Spinal cord (tissue), 10 donors: ENCODE results near the gene HOXC5. TPM values are rescaled to one million over a fixed set of nuclear protein-coding genes. Genes with fewer than 3 reads are reported as not detected.

Experiments
- DNase-seq, 6 donors: peaks; one replicate each; pipeline versions ENCODE4 v3.0.0 to v3.0.0-alpha.2; 2013 to 2015; ENCODE audit warnings: low spot score in 6 of 6, low read depth in 4 of 6
- H3K27ac ChIP-seq: one replicate; pipeline ENCODE4 v1.5.1; 2013; ENCODE audit warnings: low read depth, low read length, control low read depth
- H3K27me3 ChIP-seq: one replicate; pipeline ENCODE4 v1.6.1; 2013; ENCODE audit warnings: low read length; ENCODE audit not compliant: control insufficient read depth, insufficient read depth
- H3K36me3 ChIP-seq: one replicate; pipeline ENCODE4 v1.6.1; 2013; ENCODE audit warnings: low read length; ENCODE audit not compliant: control insufficient read depth, insufficient read depth
- H3K4me1 ChIP-seq: one replicate; pipeline ENCODE4 v1.6.1; 2013; ENCODE audit warnings: low read length; ENCODE audit not compliant: control insufficient read depth, insufficient read depth
- H3K4me3 ChIP-seq: one replicate; pipeline ENCODE4 v1.5.1; 2013; ENCODE audit warnings: low read depth, low read length, control low read depth
- H3K9me3 ChIP-seq: one replicate; pipeline ENCODE4 v1.6.1; 2013; ENCODE audit warnings: low read length; ENCODE audit not compliant: control insufficient read depth, insufficient read depth
- WGBS: methylation state at CpG from one replicate; pipeline ENCODE4 v1.1.5; 2013; ENCODE audit warnings: missing lambda C conversion rate; ENCODE audit not compliant: insufficient coverage; 5-methylcytosine and 5-hydroxymethylcytosine counted together
- polyA plus RNA-seq, 2 donors: library from polyadenylated mRNA; unstranded; fragments of 120-200 nt; gene quantifications; one replicate each; pipeline ENCODE4 v1.2.1, GENCODE V29; 2013; ENCODE audit not compliant: insufficient read length in 2 of 2
- total RNA-seq, 2 donors: library from RNA; depleted of rRNA in 1 of 2; stranded (reverse); fragments of 120-200 nt in 1 of 2; fragments of >200 nt in 1 of 2; gene quantifications; one replicate each; pipeline versions ENCODE4 v1.2.3 to v1.2.4, GENCODE V29; 2013 to 2014
- donor health status: healthy.

Gene HOXC5
- total and polyA plus RNA-seq, 4 donors: 2.4 to 16.3 (median 8.1) TPM

DNA sequence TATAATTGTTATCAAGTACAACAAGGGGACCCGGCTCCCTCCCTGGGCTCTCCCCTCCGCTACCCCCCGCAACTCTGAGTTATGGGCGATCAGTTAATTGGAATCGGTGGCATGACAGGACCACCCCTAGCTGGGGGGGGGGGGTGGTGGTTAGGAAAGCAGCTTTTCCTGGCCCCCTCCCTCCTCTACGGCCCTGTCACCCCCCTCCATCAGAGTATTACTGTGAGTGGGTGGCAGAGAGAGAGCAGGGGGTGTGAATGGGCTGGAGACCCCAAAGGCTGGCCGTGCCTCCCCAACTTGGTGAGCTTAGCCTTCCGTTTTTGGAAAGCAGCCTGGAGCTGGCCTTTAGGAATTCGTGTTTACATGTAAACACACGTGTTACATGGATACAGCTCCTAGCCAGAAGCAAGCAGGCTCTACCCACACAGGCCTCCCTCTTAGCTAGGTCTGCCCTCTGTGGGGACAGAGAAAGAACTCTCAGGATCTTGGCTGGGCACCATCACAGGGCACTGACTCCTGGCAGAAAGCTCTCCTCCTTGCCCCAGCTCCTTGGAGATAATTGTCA lies 19.7 kb downstream of the HOXC5 start:
- Histone ChIP-seq H3K9me3 (no peaks in the 10 kb centered on the region), H3K36me3 (peaks cover 11% of the 10 kb centered on the region), H3K4me1 (peaks cover 51% of the 10 kb centered on the region), H3K27ac (peak overlapping the region; percentile 96), H3K4me3 (peak overlapping the region; percentile 68), H3K27me3 (peaks cover 2% of the 10 kb centered on the region)
- WGBS: 11% methylated on average over 4 of the region's 10 CpGs
- DNase-seq: peak in 3 of 6 donors; percentile 68 to 84 (median 83)

DNA sequence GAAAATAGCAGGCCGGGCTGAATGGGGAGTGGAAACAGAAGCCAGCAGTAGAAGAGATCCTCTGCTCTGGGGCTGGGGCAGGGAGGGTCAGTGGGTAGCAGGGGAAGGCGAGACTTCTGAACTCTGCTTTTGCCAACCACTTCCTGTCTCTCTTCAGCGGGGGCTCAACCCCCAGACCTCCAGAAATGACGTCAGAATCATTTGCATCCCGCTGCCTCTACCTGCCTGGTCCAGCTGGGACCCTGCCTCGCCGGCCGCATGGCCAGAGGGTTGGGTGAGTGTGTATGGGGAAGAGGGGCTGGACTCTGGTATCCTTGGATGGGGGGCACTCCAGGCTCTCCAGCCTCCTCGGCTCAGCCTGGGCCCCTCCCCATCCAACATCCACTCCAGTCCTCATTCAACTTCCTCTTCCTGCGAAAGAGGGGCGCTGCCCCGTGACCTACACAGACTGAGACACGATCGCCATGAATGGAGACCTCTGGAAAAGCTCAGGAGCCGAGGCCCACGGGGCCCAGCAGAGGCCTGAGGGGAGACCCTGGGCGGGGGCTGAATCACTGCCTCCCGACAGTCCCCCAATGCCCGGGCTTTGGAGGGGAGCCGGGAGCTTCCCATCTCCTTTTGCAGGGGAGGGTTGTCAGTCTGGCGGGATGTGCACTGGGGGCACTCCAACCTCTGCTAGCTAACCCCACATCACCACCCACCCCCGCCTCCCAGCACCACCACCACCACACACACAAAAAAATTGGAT lies 20.3 kb downstream of the HOXC5 start:
- H3K36me3 ChIP-seq: peaks cover 14% of the 10 kb centered on the region
- H3K27ac ChIP-seq: peak overlapping the region; percentile 96
- 9% methylated on average over 11 of the region's 22 CpGs for WGBS
- H3K27me3 ChIP-seq: peaks cover 2% of the 10 kb centered on the region
- peaks cover 50% of the 10 kb centered on the region for H3K4me1 ChIP-seq
- H3K9me3 ChIP-seq: no peaks in the 10 kb centered on the region
- H3K4me3 ChIP-seq: peak overlapping the region; percentile 68
- peak in 1 of 6 donors; percentile 49 for DNase-seq

DNA sequence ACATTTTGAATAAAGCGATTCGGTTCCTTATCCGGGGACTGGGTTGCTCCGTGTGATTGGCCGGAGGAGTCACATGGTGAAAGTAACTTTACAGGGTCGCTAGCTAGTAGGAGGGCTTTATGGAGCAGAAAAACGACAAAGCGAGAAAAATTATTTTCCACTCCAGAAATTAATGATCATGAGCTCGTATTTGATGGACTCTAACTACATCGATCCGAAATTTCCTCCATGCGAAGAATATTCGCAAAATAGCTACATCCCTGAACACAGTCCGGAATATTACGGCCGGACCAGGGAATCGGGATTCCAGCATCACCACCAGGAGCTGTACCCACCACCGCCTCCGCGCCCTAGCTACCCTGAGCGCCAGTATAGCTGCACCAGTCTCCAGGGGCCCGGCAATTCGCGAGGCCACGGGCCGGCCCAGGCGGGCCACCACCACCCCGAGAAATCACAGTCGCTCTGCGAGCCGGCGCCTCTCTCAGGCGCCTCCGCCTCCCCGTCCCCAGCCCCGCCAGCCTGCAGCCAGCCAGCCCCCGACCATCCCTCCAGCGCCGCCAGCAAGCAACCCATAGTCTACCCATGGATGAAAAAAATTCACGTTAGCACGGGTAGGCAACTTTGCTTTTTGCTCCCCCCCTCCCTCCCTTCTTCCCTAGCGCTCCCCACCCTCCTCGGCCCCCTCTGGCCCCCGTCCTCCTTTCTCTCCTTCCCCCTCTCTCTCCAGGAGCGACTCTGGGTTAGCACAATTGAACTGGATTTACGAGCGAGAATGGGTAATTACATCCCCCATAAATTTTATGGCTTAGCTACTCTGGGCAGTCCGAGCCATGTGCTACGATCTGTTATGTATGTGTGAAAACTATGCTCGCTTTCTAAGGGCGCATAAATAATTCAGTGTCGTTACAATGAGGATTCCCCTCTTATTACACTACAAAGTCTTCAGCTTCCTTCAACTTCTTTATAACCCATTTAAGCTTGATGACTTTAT lies 21.2 kb downstream of the HOXC5 start, which contains the start of gene HOXC4:
Gene HOXC4, plus strand, starts transcription at position 85 of the 991 bp plus-strand sequence. Its CDS starts 88 bp downstream, at position 173.
- H3K4me3 ChIP-seq: peak within 1 kb of the TSS; percentile 68
- peak in 2 of 6 donors; percentile 82 to 95 for DNase-seq
- peaks cover 14% of the 10 kb centered on the region for H3K36me3 ChIP-seq
- H3K9me3 ChIP-seq: no peaks in the 10 kb centered on the region
- WGBS: 5% methylated on average over 41 of the region's 52 CpGs
- peak within 1 kb of the TSS; percentile 96 for H3K27ac ChIP-seq
- peaks cover 54% of the 10 kb centered on the region for H3K4me1 ChIP-seq
- H3K27me3 ChIP-seq: peaks cover 2% of the 10 kb centered on the region

DNA sequence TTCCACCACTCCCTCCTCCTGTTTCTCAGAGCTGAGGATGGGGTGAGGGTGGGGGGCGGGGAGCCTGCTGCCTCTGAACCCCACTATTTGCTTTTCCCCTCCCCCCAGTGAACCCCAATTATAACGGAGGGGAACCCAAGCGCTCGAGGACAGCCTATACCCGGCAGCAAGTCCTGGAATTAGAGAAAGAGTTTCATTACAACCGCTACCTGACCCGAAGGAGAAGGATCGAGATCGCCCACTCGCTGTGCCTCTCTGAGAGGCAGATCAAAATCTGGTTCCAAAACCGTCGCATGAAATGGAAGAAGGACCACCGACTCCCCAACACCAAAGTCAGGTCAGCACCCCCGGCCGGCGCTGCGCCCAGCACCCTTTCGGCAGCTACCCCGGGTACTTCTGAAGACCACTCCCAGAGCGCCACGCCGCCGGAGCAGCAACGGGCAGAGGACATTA lies 21.9 kb downstream of the HOXC5 start:
- WGBS: 10% methylated on average over 11 of the region's 24 CpGs
- H3K9me3 ChIP-seq: no peaks in the 10 kb centered on the region
- peaks cover 60% of the 10 kb centered on the region for H3K4me1 ChIP-seq
- peaks cover 17% of the 10 kb centered on the region for H3K36me3 ChIP-seq
- DNase-seq: peak in 2 of 6 donors; percentile 22 to 52
- peaks cover 2% of the 10 kb centered on the region for H3K27me3 ChIP-seq
- H3K4me3 ChIP-seq: peak overlapping the region; percentile 68
- peak overlapping the region; percentile 96 for H3K27ac ChIP-seq

DNA sequence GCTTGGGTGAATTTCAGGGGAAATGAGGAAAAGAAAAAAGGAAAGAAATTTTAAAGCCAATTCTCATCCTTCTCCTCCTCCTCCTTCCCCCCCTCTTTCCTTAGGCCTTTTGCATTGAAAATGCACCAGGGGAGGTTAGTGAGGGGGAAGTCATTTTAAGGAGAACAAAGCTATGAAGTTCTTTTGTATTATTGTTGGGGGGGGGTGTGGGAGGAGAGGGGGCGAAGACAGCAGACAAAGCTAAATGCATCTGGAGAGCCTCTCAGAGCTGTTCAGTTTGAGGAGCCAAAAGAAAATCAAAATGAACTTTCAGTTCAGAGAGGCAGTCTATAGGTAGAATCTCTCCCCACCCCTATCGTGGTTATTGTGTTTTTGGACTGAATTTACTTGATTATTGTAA lies 22.7 kb downstream of the HOXC5 start:
- Histone ChIP-seq H3K27ac (peak overlapping the region; percentile 90), H3K9me3 (no peaks in the 10 kb centered on the region), H3K36me3 (peaks cover 24% of the 10 kb centered on the region), H3K4me1 (peaks cover 62% of the 10 kb centered on the region), H3K4me3 (peak overlapping the region; percentile 38), H3K27me3 (peaks cover 2% of the 10 kb centered on the region)
- peak in 2 of 6 donors; percentile 5 to 50 for DNase-seq
- WGBS: no CpG with 5 or more reads among the region's 2 CpGs

DNA sequence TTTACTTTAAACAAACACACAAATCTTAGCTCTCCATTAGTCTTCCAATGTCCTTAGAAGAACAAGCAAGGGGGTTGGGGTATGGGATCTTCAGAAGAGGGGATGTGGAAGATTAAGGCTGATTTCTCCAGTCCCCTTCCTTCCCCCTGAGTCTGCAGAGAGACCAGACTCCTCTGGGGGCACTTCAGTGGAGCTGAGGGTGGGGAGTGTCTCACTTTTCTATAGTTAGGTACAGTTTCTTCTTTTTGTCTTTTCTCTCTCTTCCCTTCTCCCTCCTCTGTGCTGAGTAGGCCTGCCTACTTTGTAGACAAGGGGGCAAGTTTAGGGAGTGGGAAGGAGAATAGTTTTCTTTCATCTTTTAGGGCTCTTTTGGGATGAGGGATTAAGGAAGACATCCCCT lies 23.3 kb downstream of the HOXC5 start:
- peak overlapping the region; percentile 38 for H3K4me3 ChIP-seq
- H3K27ac ChIP-seq: peak overlapping the region; percentile 90
- H3K4me1 ChIP-seq: peaks cover 62% of the 10 kb centered on the region

DNA sequence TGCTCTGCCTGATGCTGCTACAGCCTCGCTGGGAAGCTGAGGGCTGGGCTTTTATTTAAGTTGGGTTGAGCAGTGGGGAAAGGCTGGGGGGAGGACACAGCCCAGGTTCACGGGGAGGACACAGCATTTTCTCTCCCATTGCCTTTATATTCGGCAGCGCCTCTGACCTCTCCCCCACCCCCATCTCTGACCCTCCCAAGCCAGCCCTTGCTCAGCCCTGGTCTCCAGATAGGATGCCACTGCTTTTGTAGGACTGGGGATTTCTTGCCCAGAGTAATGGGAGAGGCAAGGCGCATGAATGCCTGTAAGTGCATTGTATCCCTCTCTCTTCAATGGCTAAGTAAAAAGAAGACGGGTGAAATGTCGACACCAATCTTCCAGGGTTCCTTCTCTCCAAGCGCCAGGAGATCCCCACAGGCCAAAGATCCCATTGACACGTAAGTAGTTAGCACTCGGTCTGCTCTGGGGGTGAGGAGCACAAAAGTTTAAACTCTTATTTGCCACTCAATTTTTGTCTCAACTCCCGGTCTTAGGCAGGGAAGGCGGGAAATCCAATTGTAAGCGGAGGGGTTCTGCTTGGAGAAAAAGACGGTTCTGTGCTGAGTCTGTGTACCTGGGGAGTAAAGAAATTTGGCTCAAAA lies 25.4 kb downstream of the HOXC5 start:
- peak in 2 of 6 donors; percentile 50 to 63 for DNase-seq
- peak overlapping the region; percentile 90 for H3K27ac ChIP-seq
- H3K36me3 ChIP-seq: peaks cover 30% of the 10 kb centered on the region
- peaks cover 48% of the 10 kb centered on the region for H3K4me1 ChIP-seq
- WGBS: 71% methylated on average over 5 of the region's 14 CpGs
- H3K27me3 ChIP-seq: no peaks in the 10 kb centered on the region
- H3K4me3 ChIP-seq: peak overlapping the region; percentile 39
- H3K9me3 ChIP-seq: no peaks in the 10 kb centered on the region

More for the DNA sequence above, 23.3 kb downstream of the HOXC5 start:
- no peaks in the 10 kb centered on the region for H3K9me3 ChIP-seq
- no peaks in the 10 kb centered on the region for H3K27me3 ChIP-seq
- H3K36me3 ChIP-seq: peaks cover 24% of the 10 kb centered on the region
- peak in 2 of 6 donors; percentile 10 to 52 for DNase-seq

DNA sequence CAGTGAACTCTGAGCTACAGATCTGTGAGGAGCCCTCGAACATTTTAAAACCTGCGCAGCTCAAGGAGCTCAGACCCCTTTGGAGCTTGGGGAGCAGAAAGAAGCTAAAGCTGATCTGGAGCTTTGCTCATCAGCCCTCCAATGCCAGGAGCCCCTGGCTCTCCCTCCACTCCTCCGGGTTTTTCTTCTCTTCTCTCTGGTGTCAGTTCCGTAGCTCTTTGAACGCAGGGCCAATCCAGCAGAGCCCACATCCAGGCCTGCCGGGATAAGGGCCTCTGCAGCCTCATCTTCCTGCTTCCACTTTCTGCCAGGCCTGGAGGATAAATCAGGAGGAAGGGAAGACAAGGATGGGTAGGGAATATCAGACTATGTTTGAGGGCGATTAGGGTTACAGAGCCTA lies 26.8 kb downstream of the HOXC5 start:
- Histone ChIP-seq H3K36me3 (peaks cover 25% of the 10 kb centered on the region), H3K4me3 (peak overlapping the region; percentile 39), H3K9me3 (no peaks in the 10 kb centered on the region), H3K4me1 (peaks cover 38% of the 10 kb centered on the region), H3K27ac (peak overlapping the region; percentile 90), H3K27me3 (no peaks in the 10 kb centered on the region)
- 46% methylated on average over 5 of the region's 7 CpGs for WGBS
- DNase-seq: peak in 1 of 6 donors; percentile 70
